Astrocyte (in vitro differentiated cells and primary cell): ENCODE measurements around the gene DYNLT2. TPM values are rescaled to one million over a fixed set of nuclear protein-coding genes. Genes with fewer than 3 reads are reported as not detected.
A peak's percentile ranks its signal among the peaks of the same experiment; 100 is the strongest.

Source experiments
- DNase-seq: peaks from one replicate; pipeline ENCODE4 v3.0.0-alpha.2; 2010; ENCODE audit warnings: low read depth
- FAIRE-seq: peaks from 2 replicates; lab custom pipeline; 2011; peaks lifted over from hg19 to GRCh38; lab: Jason Lieb, UNC
- H2AFZ ChIP-seq: 2 replicates; pipeline ENCODE4 v1.6.0; 2012; ENCODE audit warnings: low read depth, low read length, inconsistent platforms
- H3K27ac ChIP-seq: 2 replicates; pipeline ENCODE4 v1.5.1; 2011; ENCODE audit warnings: low read depth, low read length, inconsistent platforms
- H3K27me3 ChIP-seq: 2 replicates; pipeline ENCODE4 v1.6.0; 2011; ENCODE audit warnings: low read length, inconsistent platforms; ENCODE audit not compliant: insufficient read depth
- H3K36me3 ChIP-seq: 2 replicates; pipeline ENCODE4 v1.5.1; 2011; ENCODE audit warnings: low read length, inconsistent platforms; ENCODE audit not compliant: insufficient read depth
- H3K4me1 ChIP-seq: 2 replicates; pipeline ENCODE4 v1.5.1; 2011; ENCODE audit warnings: low read length, inconsistent platforms; ENCODE audit not compliant: insufficient read depth
- H3K4me2 ChIP-seq: 2 replicates; pipeline ENCODE4 v1.6.0; 2012; ENCODE audit warnings: low read length, inconsistent platforms
- H3K4me3 ChIP-seq: 2 replicates; pipeline ENCODE4 v1.5.1; 2011; ENCODE audit warnings: low read depth, mild to moderate bottlenecking, low read length, inconsistent platforms; ENCODE audit not compliant: insufficient read depth
- H3K79me2 ChIP-seq: 2 replicates; pipeline ENCODE4 v1.6.0; 2012; ENCODE audit warnings: mild to moderate bottlenecking, low read length, inconsistent platforms; ENCODE audit not compliant: insufficient read depth
- H3K9ac ChIP-seq: 2 replicates; pipeline ENCODE4 v1.6.0; 2012; ENCODE audit warnings: mild to moderate bottlenecking, low read length, inconsistent platforms
- H3K9me3 ChIP-seq: 2 replicates; pipeline ENCODE4 v1.5.1; 2012; ENCODE audit warnings: low read depth, mild to moderate bottlenecking, low read length, inconsistent platforms; ENCODE audit not compliant: insufficient read depth
- H4K20me1 ChIP-seq: 2 replicates; pipeline ENCODE4 v1.6.0; 2012; ENCODE audit warnings: low read length, inconsistent platforms; ENCODE audit not compliant: insufficient read depth
- H3K27ac Mint-ChIP-seq: one replicate; pipeline ENCODE4 v1.8.0; 2021; ENCODE audit warnings: mild to moderate bottlenecking, mixed read lengths; ENCODE audit not compliant: unreplicated experiment
- H3K27me3 Mint-ChIP-seq: one replicate; pipeline ENCODE4 v1.8.0; 2021; ENCODE audit warnings: low read depth, mixed read lengths; ENCODE audit not compliant: unreplicated experiment
- H3K36me3 Mint-ChIP-seq: one replicate; pipeline ENCODE4 v1.8.0; 2021; ENCODE audit warnings: low read depth, mixed read lengths; ENCODE audit not compliant: unreplicated experiment
- H3K4me1 Mint-ChIP-seq: one replicate; pipeline ENCODE4 v1.8.0; 2021; ENCODE audit warnings: low read depth, mixed read lengths; ENCODE audit not compliant: unreplicated experiment
- H3K4me3 Mint-ChIP-seq: one replicate; pipeline ENCODE4 v1.8.0; 2021; ENCODE audit warnings: mild to moderate bottlenecking, moderate library complexity, mixed read lengths; ENCODE audit not compliant: unreplicated experiment
- H3K9me3 Mint-ChIP-seq: one replicate; pipeline ENCODE4 v1.8.0; 2021; ENCODE audit warnings: mild to moderate bottlenecking, mixed read lengths; ENCODE audit not compliant: unreplicated experiment
- CTCF ChIP-seq: IDR thresholded peaks from 2 replicates; pipeline ENCODE4 v1.5.1; 2011; ENCODE audit warnings: low read depth, mild to moderate bottlenecking, inconsistent platforms, low read length, moderate library complexity; ENCODE audit not compliant: insufficient read depth
- EZH2 ChIP-seq: IDR thresholded peaks from 2 replicates; pipeline ENCODE4 v1.6.1; 2012; ENCODE audit warnings: mild to moderate bottlenecking, low read length, inconsistent platforms; ENCODE audit not compliant: insufficient read depth
- total RNA-seq: library from RNA; stranded (reverse); gene quantifications from 2 replicates; pipeline ENCODE4 v1.2.1, GENCODE V29; 2021

The DYNLT2 gene
- total RNA-seq, 1 donor from 2014 or later = 1.0 TPM

- H3K79me2 ChIP-seq = no peaks in the 10 kb centered on the region
- H3K4me1 ChIP-seq = peaks cover 7% of the 10 kb centered on the region
- DNase-seq = peak; percentile 66
- H3K9ac ChIP-seq = no peak overlapping the region
- Mint-ChIP-seq H3K27ac (no peak overlapping the region), H3K9me3 (peaks cover 6% of the 10 kb centered on the region), H3K36me3 (peaks cover 25% of the 10 kb centered on the region), H3K4me1 (peaks cover 9% of the 10 kb centered on the region), H3K4me3 (no peak overlapping the region), H3K27me3 (no peaks in the 10 kb centered on the region)
- no peak overlapping the region for H2AFZ ChIP-seq
- H3K4me2 ChIP-seq = no peak overlapping the region
- peaks cover 3% of the 10 kb centered on the region for H3K36me3 ChIP-seq
- no peak overlapping the region for H3K4me3 ChIP-seq
- no peaks in the 10 kb centered on the region for H3K9me3 ChIP-seq
- no peaks in the 10 kb centered on the region for H3K27me3 ChIP-seq
- FAIRE-seq = no peak
- TF ChIP-seq CTCF = no peak
- no peak for TF ChIP-seq EZH2
- no peak overlapping the region for H3K27ac ChIP-seq
- no peaks in the 10 kb centered on the region for H4K20me1 ChIP-seq
Measured at GRCh38 chr6:169780571-169781091, 29.3 kb upstream of the DYNLT2 start.

GRCh38 chr6:169779896-169780295 lies 28.5 kb upstream of the DYNLT2 start:
- Histone ChIP-seq H4K20me1 (no peaks in the 10 kb centered on the region), H3K4me3 (no peak overlapping the region), H3K4me2 (no peak overlapping the region), H3K27me3 (no peaks in the 10 kb centered on the region), H3K9me3 (no peaks in the 10 kb centered on the region), H3K9ac (no peak overlapping the region), H3K79me2 (no peaks in the 10 kb centered on the region), H3K27ac (no peak overlapping the region), H3K4me1 (peaks cover 7% of the 10 kb centered on the region), H2AFZ (no peak overlapping the region), H3K36me3 (peaks cover 3% of the 10 kb centered on the region)
- no peaks in the 10 kb centered on the region for H3K27me3 Mint-ChIP-seq
- peaks cover 9% of the 10 kb centered on the region for H3K4me1 Mint-ChIP-seq
- H3K4me3 Mint-ChIP-seq = no peak overlapping the region
- peaks cover 6% of the 10 kb centered on the region for H3K9me3 Mint-ChIP-seq
- H3K36me3 Mint-ChIP-seq = peaks cover 26% of the 10 kb centered on the region
- DNase-seq (no peak), FAIRE-seq (no peak)
- H3K27ac Mint-ChIP-seq = no peak overlapping the region
- TF ChIP-seq EZH2 (no peak), CTCF (no peak)

- Mint-ChIP-seq H3K4me1 (peaks cover 8% of the 10 kb centered on the region), H3K4me3 (no peak overlapping the region), H3K27me3 (no peaks in the 10 kb centered on the region), H3K9me3 (peaks cover 6% of the 10 kb centered on the region), H3K36me3 (peaks cover 26% of the 10 kb centered on the region), H3K27ac (no peak overlapping the region)
- no peak for TF ChIP-seq EZH2
- TF ChIP-seq CTCF = no peak
- H3K4me2 ChIP-seq = no peak overlapping the region
- FAIRE-seq = no peak
- H3K4me3 ChIP-seq = no peak overlapping the region
- no peak overlapping the region for H3K27ac ChIP-seq
- no peaks in the 10 kb centered on the region for H4K20me1 ChIP-seq
- H3K36me3 ChIP-seq = peaks cover 3% of the 10 kb centered on the region
- H3K4me1 ChIP-seq = peaks cover 7% of the 10 kb centered on the region
- H3K9me3 ChIP-seq = no peaks in the 10 kb centered on the region
- H3K9ac ChIP-seq = no peak overlapping the region
- no peaks in the 10 kb centered on the region for H3K79me2 ChIP-seq
- DNase-seq = no peak
- no peak overlapping the region for H2AFZ ChIP-seq
- H3K27me3 ChIP-seq = no peaks in the 10 kb centered on the region
Measured at GRCh38 chr6:169779092-169779815, 27.9 kb upstream of the DYNLT2 start.
